Measurements from ENCODE around the gene OTX1. TPM values are rescaled to one million over a fixed set of nuclear protein-coding genes. Genes with fewer than 3 reads are reported as not detected.
"Not testable (repeated sequence)": the region's sequence is repeated elsewhere in the genome, so short reads cannot be mapped to it uniquely, and the experiment has no call there.

Gene OTX1
- total and polyA plus RNA-seq, 8 donors: 0.02 to 0.90 (median 0.23) TPM

- DNase-seq: no peak
Observed at GRCh38 chr2:63009490-63009889, 41.1 kb upstream of the OTX1 start.

GRCh38 chr2:63012541-63012940 is 38.1 kb upstream of the OTX1 start:
- FAIRE-seq (no peak), DNase-seq (no peak)
- no peaks in the 10 kb centered on the region for H3K9me3 ChIP-seq

More at GRCh38 chr2:63009490-63009889, 41.1 kb upstream of the OTX1 start:
- H3K4me1 ChIP-seq: no peaks in the 10 kb centered on the region
- intact Hi-C loops (cut with DNase I): no loop called here
- H3K4me3 ChIP-seq: no peak overlapping the region
- ATAC-seq: no peak
- no peaks in the 10 kb centered on the region for H3K27me3 ChIP-seq
- TF ChIP-seq, protein P1, sequence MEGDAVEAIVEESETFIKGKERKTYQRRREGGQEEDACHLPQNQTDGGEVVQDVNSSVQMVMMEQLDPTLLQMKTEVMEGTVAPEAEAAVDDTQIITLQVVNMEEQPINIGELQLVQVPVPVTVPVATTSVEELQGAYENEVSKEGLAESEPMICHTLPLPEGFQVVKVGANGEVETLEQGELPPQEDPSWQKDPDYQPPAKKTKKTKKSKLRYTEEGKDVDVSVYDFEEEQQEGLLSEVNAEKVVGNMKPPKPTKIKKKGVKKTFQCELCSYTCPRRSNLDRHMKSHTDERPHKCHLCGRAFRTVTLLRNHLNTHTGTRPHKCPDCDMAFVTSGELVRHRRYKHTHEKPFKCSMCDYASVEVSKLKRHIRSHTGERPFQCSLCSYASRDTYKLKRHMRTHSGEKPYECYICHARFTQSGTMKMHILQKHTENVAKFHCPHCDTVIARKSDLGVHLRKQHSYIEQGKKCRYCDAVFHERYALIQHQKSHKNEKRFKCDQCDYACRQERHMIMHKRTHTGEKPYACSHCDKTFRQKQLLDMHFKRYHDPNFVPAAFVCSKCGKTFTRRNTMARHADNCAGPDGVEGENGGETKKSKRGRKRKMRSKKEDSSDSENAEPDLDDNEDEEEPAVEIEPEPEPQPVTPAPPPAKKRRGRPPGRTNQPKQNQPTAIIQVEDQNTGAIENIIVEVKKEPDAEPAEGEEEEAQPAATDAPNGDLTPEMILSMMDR (IDR thresholded peaks at IDR 0.05): no peak
- no peak overlapping the region for H3K27ac ChIP-seq
- H3K36me3 ChIP-seq: peaks cover 0 to 10% (median 0%) of the 10 kb centered on the region in 3 donors
- H3K9me3 ChIP-seq: no peaks in the 10 kb centered on the region
- no peak for FAIRE-seq

GRCh38 chr2:63013438-63013837 is 37.2 kb upstream of the OTX1 start:
- no peak for FAIRE-seq
- 93 to 94% methylated on average over 8 of the region's 8 CpGs for WGBS, 2 donors

More at GRCh38 chr2:63012541-63012940, 38.1 kb upstream of the OTX1 start:
- no peak overlapping the region for H3K27ac ChIP-seq
- no peak for ATAC-seq
- peaks cover 0 to 10% (median 0%) of the 10 kb centered on the region in 3 donors for H3K36me3 ChIP-seq
- no peaks in the 10 kb centered on the region for H3K27me3 ChIP-seq
- H3K4me3 ChIP-seq: no peak overlapping the region
- TF ChIP-seq, protein P1 (IDR thresholded peaks at IDR 0.05): no peak
- intact Hi-C loops (cut with DNase I): no loop called here
- WGBS, 2 donors: 93 to 95% methylated on average over 1 of the region's 1 CpG
- no peaks in the 10 kb centered on the region for H3K4me1 ChIP-seq

DNA sequence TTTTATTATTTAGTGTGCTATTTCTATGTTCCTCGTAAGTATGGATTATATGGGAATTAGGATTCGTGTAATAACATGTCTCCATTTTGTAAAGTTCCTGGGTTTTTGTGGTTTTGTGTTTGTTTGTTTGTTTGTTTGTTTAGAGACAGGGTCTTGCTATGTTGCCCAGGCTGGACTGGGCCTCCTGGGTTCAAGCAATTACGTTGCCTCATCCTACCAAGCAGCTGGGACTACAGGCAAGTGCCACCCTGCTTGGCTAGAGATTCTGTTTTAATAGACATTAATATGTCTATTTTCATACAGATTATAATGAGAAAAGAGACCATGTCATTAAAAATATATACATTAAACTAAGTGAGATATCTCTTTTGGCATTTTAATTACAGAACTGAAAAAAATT is 35.2 kb upstream of the OTX1 start:
- DNase-seq (no peak), FAIRE-seq (no peak), ATAC-seq (no peak)
- Histone ChIP-seq H3K4me1 (no peaks in the 10 kb centered on the region), H3K27ac (no peak overlapping the region), H3K27me3 (no peaks in the 10 kb centered on the region), H3K4me3 (no peak overlapping the region), H3K9me3 (no peaks in the 10 kb centered on the region), H3K36me3 (peaks cover 0 to 10% (median 0%) of the 10 kb centered on the region in 3 donors)
- WGBS, 2 donors: 97 to 99% methylated on average over 3 of the region's 3 CpGs
- TF ChIP-seq, protein P1 (IDR thresholded peaks at IDR 0.05): no peak
- intact Hi-C loops (cut with DNase I): no loop called here

More at GRCh38 chr2:63013438-63013837, 37.2 kb upstream of the OTX1 start:
- DNase-seq (no peak), ATAC-seq (no peak)
- Histone ChIP-seq H3K27me3 (no peaks in the 10 kb centered on the region), H3K36me3 (peaks cover 0 to 10% (median 0%) of the 10 kb centered on the region in 3 donors), H3K4me1 (no peaks in the 10 kb centered on the region), H3K9me3 (no peaks in the 10 kb centered on the region), H3K4me3 (no peak overlapping the region), H3K27ac (no peak overlapping the region)
- TF ChIP-seq, protein P1 (IDR thresholded peaks at IDR 0.05): no peak
- intact Hi-C loops (cut with DNase I): no loop called here

- TF ChIP-seq, protein P1 (IDR thresholded peaks at IDR 0.05): no peak
- peak; percentile 26 for FAIRE-seq
- intact Hi-C loops (cut with DNase I): no loop called here
Observed at GRCh38 chr2:63018439-63018838, 32.2 kb upstream of the OTX1 start.

GRCh38 chr2:63019686-63020085 is 30.9 kb upstream of the OTX1 start:
- H3K4me3 ChIP-seq; H3K27ac ChIP-seq; DNase-seq; H3K9me3 ChIP-seq; FAIRE-seq; ATAC-seq; H3K36me3 ChIP-seq; H3K27me3 ChIP-seq; intact Hi-C loops (cut with DNase I); H3K4me1 ChIP-seq: not testable (repeated sequence)
- WGBS, 2 donors: 97 to 99% methylated on average over 7 to 8 of the region's 8 CpGs

More at GRCh38 chr2:63018439-63018838, 32.2 kb upstream of the OTX1 start:
- peaks cover 0 to 8% (median 0%) of the 10 kb centered on the region in 3 donors for H3K36me3 ChIP-seq
- WGBS, 2 donors: 88 to 92% methylated on average over 2 of the region's 2 CpGs
- ATAC-seq: no peak
- no peaks in the 10 kb centered on the region for H3K27me3 ChIP-seq
- no peaks in the 10 kb centered on the region for H3K4me1 ChIP-seq
- H3K4me3 ChIP-seq: no peak overlapping the region
- H3K27ac ChIP-seq: no peak overlapping the region
- no peaks in the 10 kb centered on the region for H3K9me3 ChIP-seq
- no peak for DNase-seq

All from pancreas (tissue), 10 donors.